Measurements from ENCODE around the gene ZNF280C.

Gene ZNF280C

GRCh38 chrX:130174937-130175336, 93.8 kb downstream of the ZNF280C start:
- DNase-seq (ENCODE audit: low spot score), result no peak

DNA sequence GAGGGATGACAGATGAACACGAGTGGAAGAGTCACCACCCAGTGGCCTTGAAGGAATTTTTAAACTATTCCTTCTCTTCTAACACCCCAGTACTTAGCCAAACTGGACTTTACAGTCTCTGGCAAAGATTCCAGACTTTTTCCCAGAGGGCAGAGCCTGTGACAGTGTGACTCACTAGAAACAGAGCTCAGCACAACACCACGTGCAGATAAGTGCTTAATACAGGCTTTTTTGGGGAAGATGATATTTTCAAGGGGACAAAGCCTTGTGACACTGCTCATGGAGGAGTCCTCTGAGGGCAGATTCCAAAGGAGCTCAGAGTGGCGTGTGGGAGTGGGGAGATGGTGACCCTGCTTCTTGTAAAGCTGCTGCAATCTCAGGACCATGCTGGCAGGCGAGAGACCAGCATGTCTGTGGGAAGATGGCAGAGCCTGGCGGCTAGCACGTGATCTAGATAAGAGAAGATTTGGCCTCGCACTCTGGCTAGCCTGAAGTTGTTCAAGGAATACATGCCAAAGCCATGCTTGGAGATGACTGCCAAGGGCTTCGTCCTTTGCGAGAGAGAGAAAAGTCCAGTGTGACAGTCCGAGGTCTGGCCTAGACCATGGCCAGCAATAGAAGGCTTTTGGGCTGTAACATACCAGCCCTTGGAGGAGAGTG, 94.5 kb downstream of the ZNF280C start:
- DNase-seq (ENCODE audit: low spot score), result peak; percentile 78

- DNase-seq (ENCODE audit: low spot score), result peak; percentile 78
Observed at GRCh38 chrX:130173190-130173895, 95.4 kb downstream of the ZNF280C start.

DNA sequence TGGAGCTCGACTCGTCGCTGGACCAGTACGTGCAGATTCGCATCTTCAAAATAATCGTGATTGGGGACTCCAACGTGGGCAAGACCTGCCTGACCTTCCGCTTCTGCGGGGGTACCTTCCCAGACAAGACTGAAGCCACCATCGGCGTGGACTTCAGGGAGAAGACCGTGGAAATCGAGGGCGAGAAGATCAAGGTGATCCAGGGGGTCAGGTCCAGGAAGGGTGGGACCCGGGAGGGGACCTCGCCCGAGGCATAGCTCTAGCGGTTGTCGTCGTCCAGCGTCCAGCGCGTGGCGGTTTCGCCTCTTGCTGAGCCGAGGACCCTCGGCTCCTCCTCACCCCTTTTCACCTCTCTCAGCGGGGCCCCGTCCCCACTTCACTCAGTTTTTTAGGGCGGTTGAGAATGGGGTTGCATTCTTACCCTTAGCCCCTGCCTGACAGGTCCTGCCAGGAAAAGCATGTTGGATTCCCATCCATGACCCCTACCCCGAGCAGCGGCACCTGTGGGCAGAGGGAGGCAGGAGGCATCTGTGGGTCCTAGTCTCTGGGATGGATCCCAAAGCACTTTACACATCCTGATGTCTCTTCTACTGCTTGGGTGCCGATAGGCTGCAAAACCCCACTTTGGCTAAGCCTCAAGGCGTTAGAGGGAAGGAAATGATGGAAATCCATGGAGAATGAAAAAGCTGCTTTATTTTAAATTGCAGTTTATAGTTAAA, 96.4 kb downstream of the ZNF280C start:
- no peak for DNase-seq (ENCODE audit: low spot score)

DNA sequence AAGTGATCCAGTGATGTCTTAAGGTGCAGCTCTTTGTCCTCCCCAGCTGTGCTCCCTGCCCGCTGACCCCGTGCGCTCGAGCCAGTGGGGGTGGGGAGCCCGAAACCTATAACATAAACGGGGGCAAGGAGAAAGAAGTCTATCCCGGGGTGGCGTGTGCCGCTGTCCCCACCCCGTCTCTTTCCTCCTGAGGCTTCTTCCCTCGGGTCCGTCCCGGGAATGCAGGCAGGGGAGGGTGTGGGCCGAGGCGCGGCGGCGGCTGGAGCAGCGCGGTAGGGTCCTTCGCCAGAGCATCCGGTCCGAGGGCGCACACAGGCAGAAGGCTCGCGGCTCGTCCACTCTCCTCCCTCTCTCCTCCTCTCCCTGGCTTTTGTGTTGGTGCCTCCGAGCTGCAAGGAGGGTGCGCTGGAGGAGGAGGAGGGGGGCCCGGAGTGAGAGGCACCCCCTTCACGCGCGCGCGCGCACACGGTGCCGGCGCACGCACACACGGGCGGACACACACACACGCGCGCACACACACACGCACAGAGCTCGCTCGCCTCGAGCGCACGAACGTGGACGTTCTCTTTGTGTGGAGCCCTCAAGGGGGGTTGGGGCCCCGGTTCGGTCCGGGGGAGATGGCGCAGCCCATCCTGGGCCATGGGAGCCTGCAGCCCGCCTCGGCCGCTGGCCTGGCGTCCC, 97.1 kb downstream of the ZNF280C start, which contains the start of gene RAB33A:
Gene RAB33A, plus strand, starts transcription at position 517 of the 681 bp plus-strand sequence. Its CDS starts 101 bp downstream, at position 618.
- DNase-seq (ENCODE audit: low spot score), result peak; percentile 31

DNA sequence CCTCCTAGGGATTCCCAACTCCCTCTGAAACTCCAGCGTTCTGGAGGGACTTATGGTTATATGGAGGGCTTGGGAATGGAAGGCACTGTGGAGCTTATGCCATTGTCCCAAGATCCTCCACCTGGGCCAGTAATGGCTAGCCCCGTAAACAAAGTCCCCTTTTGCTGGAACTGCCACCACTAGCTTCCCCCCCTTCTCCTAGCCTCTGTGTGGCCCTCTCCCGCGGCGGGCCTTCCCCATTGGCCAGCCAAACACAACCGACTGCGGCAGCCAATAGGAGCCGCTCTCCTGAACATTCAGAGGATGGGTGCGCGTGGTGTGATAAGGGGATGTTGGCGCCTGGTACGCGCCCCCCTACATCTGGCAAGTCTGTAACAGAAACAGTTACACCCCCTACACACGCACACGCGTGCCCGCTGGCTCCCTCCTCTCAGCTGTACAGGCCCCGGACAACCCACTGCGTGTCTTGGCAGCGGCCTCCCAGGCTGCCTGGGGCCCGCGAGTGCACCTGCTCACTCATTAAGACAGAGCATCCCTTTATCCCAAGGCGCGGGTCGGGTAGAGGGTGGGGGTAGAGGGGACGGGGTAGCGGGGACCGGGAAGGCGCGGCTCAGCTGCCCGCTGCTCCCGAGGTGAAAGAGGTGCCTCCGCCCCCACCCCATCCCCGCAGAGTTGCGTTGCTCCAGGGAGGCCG, 97.8 kb downstream of the ZNF280C start:
- peak; percentile 55 for DNase-seq (ENCODE audit: low spot score)

DNA sequence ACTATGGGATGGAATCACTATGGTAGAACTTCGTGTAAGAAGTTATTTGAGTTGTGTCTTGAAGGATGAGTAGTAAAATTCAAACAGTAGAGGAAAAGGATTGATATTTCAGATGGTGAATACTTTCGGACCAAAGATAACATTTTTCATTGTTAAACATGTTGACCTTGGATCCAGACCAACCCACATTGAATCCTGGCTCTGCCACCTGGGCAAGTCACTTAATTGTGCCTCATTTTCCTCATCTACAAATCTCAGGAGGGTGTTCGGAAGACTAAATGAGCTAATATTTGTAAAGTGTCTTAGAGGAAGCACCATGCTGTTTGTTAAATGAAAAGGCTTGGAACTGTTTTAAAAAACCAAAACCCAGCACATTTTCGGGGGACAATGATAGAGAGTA, 101.7 kb downstream of the ZNF280C start:
- no peak for DNase-seq (ENCODE audit: low spot score)

DNA sequence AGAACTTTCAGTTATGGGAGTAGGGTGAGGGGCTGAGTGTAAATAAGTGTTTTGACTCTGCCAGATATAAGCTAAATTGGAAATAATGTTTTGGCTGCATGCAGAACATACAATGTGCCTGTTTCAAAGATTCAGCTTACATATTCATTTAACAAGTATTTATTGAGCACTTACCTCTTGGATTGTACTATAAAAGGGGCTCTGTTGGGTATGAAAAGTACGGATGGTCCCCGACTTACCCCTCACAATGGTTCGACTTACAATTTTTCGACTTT, 102.3 kb downstream of the ZNF280C start:
- DNase-seq (ENCODE audit: low spot score), result no peak

DNA sequence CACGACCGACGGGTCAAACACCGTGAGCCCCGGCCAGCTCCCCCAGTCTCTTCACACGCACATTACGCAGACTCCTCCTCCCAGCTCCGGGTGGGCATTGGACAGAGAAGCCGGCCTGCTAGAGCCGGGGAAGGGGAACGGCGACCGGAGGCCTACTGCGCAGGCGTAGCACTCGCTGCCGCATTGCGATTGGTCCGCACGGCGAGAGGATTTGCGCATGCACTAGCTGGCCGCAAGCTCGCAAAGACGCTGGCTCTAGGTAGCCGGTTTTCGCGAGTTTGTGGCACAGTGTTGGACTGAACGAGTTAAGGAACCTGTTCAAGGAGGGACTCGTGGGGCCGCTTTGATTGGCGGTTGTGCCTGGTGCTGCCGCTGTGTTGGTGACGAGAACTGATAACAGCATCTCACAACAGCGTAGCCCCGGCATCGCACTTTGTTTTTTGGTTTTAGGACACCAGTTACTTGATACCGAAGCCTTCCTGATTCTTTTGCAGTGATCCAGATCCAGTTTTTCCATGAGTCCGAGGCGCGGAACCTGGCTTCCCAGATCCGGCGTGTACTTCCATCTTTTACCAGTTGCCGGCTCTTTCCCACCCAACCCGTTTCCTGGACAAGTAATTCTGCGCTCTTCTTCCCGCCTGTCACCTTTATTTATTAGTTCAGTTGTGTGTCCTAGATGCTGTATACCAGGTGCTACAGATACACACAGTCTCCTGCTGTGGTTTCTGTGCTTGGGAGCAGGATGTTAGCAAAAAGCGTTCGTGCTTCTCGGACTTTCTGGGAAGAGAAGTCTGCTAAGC, 102.8 kb downstream of the ZNF280C start, which contains the start of gene AIFM1:
Gene AIFM1, minus strand, starts transcription at position 139 of the 800 bp plus-strand sequence. CDS start 185 bp downstream, outside the sequence.
- peak; percentile 87 for DNase-seq (ENCODE audit: low spot score)

- peak; percentile 24 for DNase-seq (ENCODE audit: low spot score)
Observed at GRCh38 chrX:130165181-130165702, 103.5 kb downstream of the ZNF280C start.

DNA sequence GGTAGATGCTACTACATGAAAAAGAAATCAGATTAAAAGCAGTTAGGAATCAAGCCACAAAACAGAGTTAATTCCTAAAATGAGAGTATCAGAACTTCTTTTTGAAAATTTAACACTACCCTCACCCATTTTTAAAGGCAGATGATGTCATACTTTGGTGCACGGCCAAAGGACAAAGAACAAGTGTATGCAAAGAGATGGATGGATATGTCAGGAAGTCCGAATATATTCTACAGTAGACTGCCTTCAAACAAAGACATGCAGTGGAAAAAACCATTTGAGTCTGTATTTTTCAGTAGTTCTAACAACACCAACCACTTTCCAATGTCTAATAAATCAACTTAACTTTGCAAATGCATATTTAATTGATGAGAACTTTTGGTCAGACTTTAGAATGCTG, 105.3 kb downstream of the ZNF280C start:
- DNase-seq (ENCODE audit: low spot score), result no peak

DNA sequence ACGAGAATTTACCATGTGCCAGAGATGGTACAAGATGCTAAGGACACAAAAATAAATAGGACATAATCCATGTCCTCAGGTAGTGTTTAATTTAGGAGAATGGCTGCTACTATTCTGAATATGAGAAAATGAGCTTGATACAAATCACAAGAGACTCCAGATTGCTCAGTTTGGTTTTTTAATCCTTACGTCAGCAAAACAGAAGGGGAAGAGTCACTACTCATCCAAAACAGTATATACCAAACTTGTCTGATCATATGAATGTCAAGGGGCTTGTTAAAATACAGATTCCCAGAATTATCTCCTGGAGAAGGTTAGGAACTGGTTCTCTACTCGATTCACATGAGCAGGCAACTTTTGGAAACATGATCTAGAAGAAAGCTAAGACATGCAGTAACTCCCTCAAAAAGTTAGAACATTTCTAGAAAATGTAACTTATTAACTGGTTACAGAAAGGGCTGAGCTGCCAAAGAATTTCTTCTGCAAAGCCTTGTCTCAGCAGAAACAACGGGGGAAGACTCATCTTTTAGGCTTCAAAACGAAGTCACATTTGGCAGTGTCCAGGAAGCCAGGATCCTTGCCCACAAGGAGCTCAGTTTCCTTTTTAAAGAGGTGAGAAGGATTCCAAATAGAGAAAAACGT, 106.5 kb downstream of the ZNF280C start:
- DNase-seq (ENCODE audit: low spot score), result no peak

- DNase-seq (ENCODE audit: low spot score), result no peak
Observed at GRCh38 chrX:130159776-130160175, 108.9 kb downstream of the ZNF280C start.

DNA sequence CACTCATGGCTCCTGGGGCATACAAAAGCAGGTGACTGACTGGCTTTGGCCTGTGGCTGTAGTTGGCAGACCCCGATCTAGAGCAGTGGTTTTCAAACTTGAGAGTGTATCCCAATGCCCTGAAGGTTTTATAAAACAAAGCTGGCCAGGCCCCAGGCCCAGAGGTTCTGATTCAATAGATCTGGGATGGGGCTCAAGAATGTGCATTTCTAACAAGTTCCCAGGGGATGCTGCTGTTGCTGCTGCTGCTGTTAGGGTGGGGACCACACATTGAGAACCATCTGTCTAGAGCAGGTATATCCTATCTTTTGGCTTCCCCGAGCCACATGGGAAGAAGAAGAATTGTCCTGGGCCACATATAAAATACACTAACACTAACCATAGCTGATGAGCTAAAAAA, 110.4 kb downstream of the ZNF280C start:
- no peak for DNase-seq (ENCODE audit: low spot score)

DNA sequence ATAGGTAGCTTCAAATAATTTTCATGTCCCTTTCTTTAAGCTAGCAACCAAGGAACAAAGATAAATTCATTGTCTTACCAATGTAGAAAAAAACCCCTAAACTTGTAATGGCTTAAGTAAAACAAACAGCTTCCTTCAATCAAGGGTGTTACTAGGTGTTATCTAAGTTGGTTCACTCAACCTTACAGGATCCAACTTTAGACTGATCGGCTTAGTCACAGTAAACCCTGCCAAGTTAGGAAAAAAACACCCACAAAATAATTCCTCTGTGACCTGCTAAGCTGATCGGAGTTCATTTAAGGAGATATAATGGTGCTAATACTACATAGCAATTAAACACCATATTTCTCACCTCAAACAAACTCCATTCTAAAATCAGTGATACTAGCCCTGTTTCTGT, 113.1 kb downstream of the ZNF280C start:
- no peak for DNase-seq (ENCODE audit: low spot score)
